HEK293T (cell line): ENCODE measurements around the gene ANK2.
A peak's percentile ranks its signal among the peaks of the same experiment; 100 is the strongest.

ENCODE experiments used
- CTCF ChIA-PET: fragments of 350-600 bp; formaldehyde crosslinking; extraction: SDS; loops from one replicate; lab custom pipeline; 2021; ENCODE audit warnings: antibody characterized with exemption, inconsistent platforms; lab: Yijun Ruan, JAX
- POLR2A ChIA-PET: fragments of 350-600 bp; formaldehyde crosslinking; extraction: SDS; loops from one replicate; lab custom pipeline; 2020; ENCODE audit warnings: antibody characterized with exemption, inconsistent platforms; lab: Yijun Ruan, JAX
- DNase-seq: peaks from one replicate; pipeline ENCODE4 v3.0.0; 2012; ENCODE audit warnings: mixed read lengths; ENCODE audit errors: extremely low spot score
- ARNT ChIP-seq: fragments of 450-650 bp; IDR thresholded peaks from 2 replicates; pipeline ENCODE4 v1.6.1; 2017; ENCODE audit warnings: mild to moderate bottlenecking
- BHLHE40 ChIP-seq: fragments of 450-650 bp; IDR thresholded peaks from 2 replicates; pipeline ENCODE4 v1.6.1; 2016; ENCODE audit warnings: mild to moderate bottlenecking, moderate library complexity, borderline replicate concordance
- CTBP1 ChIP-seq: fragments of 450-650 bp; IDR thresholded peaks from 2 replicates; pipeline ENCODE4 v1.6.1; 2016; ENCODE audit warnings: borderline replicate concordance
- ELF4 ChIP-seq: fragments of 450-650 bp; IDR thresholded peaks from 2 replicates; pipeline ENCODE4 v1.6.1; 2017; ENCODE audit warnings: antibody characterized with exemption
- FOXA1 ChIP-seq: fragments of 450-650 bp; IDR thresholded peaks from 2 replicates; pipeline ENCODE4 v1.6.1; 2016; ENCODE audit warnings: mild to moderate bottlenecking
- FOXK2 ChIP-seq: fragments of 450-650 bp; IDR thresholded peaks from 2 replicates; pipeline ENCODE4 v1.6.1; 2016; ENCODE audit warnings: mild to moderate bottlenecking
- FOXM1 ChIP-seq: fragments of 450-650 bp; IDR thresholded peaks from 2 replicates; pipeline ENCODE4 v1.6.1; 2017; ENCODE audit warnings: mild to moderate bottlenecking, borderline replicate concordance
- HDGF ChIP-seq: fragments of 450-650 bp; IDR thresholded peaks from 2 replicates; pipeline ENCODE4 v1.6.1; 2017; ENCODE audit warnings: antibody characterized with exemption, borderline replicate concordance
- L3MBTL2 ChIP-seq: fragments of 450-650 bp; conservative IDR thresholded peaks from 2 replicates; pipeline ENCODE4 v1.6.1; 2016; ENCODE audit warnings: mild to moderate bottlenecking
- LEF1 ChIP-seq: fragments of 450-650 bp; IDR thresholded peaks from 2 replicates; pipeline ENCODE4 v1.6.1; 2017; ENCODE audit warnings: mild to moderate bottlenecking, borderline replicate concordance
- NFRKB ChIP-seq: fragments of 450-650 bp; IDR thresholded peaks from 2 replicates; pipeline ENCODE4 v1.6.1; 2016; ENCODE audit warnings: mild to moderate bottlenecking, moderate library complexity
- SP1 ChIP-seq: fragments of 450-650 bp; IDR thresholded peaks from 2 replicates; pipeline ENCODE4 v1.6.1; 2017
- SUZ12 ChIP-seq: fragments of 450-650 bp; IDR thresholded peaks from 2 replicates; pipeline ENCODE4 v1.6.1; 2016; ENCODE audit warnings: mild to moderate bottlenecking
- TARDBP ChIP-seq: fragments of 450-650 bp; IDR thresholded peaks from 2 replicates; pipeline ENCODE4 v1.6.1; 2016
- ZNF384 ChIP-seq: fragments of 450-650 bp; IDR thresholded peaks from 2 replicates; pipeline ENCODE4 v1.6.1; 2016
- TF ChIP-seq, protein P1 (sequence below): fragments of 450-650 bp; IDR thresholded peaks from 2 replicates; pipeline ENCODE4 v1.6.1; 2016

Gene ANK2

GRCh38 chr4:113278324-113278934 lies 229.0 kb downstream of the ANK2 start:
- TF ChIP-seq CTBP1 (no peak), L3MBTL2 (peak; percentile 19; the same call in 1 of the 2 replicates)
- peak; percentile 78 for DNase-seq
- ChIA-PET POLR2A (no interaction called here), CTCF (interaction anchor here (0.5 to 1.3 kb wide), 3 partner anchors 11 to 163 kb away, joined by 3 to 5 read pairs (median 4); no protein-coding TSS in a partner anchor)

DNA sequence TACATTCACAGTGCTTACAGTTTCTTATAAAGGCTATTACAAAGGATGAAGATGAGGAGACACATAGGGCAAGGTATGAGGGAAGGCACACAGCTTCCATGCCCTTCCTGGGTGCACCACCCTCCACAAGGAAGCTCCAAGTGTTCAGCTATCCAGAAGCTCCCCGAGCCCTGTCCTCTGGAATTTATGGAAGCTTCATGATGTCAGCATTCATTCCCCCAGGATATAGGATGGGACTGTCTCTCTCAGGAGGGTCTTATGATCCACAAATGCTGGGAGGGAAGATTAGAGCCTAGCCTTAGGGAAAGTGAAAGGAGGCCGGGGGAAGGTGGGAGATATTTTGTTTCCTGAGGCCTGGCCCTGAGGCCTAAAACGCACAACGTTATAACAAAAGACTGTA lies 236.0 kb downstream of the ANK2 start:
- TF ChIP-seq CTBP1 (no peak), ARNT (no peak), TARDBP (no peak), ZNF384 (no peak), BHLHE40 (no peak), HDGF (no peak), FOXA1 (no peak), FOXK2 (no peak), ELF4 (no peak), SP1 (no peak), LEF1 (no peak), L3MBTL2 (no peak)
- TF ChIP-seq, protein P1, sequence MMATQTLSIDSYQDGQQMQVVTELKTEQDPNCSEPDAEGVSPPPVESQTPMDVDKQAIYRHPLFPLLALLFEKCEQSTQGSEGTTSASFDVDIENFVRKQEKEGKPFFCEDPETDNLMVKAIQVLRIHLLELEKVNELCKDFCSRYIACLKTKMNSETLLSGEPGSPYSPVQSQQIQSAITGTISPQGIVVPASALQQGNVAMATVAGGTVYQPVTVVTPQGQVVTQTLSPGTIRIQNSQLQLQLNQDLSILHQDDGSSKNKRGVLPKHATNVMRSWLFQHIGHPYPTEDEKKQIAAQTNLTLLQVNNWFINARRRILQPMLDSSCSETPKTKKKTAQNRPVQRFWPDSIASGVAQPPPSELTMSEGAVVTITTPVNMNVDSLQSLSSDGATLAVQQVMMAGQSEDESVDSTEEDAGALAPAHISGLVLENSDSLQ = no peak
- POLR2A ChIA-PET = no interaction called here
- CTCF ChIA-PET = no interaction called here
- DNase-seq = no peak

DNA sequence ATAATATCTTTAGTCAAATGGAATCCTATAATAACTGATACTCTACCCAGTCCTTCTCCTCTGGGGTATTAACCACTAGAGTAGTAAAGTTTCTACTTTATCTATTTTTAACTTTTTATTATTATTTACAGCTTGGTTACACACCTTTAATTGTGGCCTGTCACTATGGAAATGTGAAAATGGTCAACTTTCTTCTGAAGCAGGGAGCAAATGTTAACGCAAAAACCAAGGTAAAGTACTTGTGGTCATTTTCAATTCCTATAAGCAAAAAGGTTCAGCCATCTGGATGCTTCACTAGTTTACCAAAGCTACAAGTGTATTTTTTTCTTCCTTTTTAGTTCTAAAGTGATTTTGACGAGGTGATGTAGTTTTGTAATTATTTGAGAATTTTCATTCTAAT lies 238.8 kb downstream of the ANK2 start:
- TF ChIP-seq SUZ12 (no peak), LEF1 (no peak), L3MBTL2 (no peak), FOXM1 (no peak), CTBP1 (no peak), NFRKB (no peak), ZNF384 (no peak), FOXK2 (no peak), SP1 (no peak), TARDBP (no peak), ARNT (no peak), FOXA1 (no peak), HDGF (no peak), ELF4 (no peak), BHLHE40 (no peak)
- TF ChIP-seq, protein P1 = no peak
- DNase-seq = no peak
- ChIA-PET CTCF (no interaction called here), POLR2A (no interaction called here)

- no peak for DNase-seq
- CTCF ChIA-PET = no interaction called here
- TF ChIP-seq HDGF (no peak), CTBP1 (no peak), NFRKB (no peak), SUZ12 (no peak), ELF4 (no peak), FOXM1 (no peak), FOXA1 (no peak), SP1 (no peak), BHLHE40 (no peak), FOXK2 (no peak), ZNF384 (no peak), ARNT (no peak), LEF1 (no peak), TARDBP (no peak), L3MBTL2 (no peak)
- TF ChIP-seq, protein P1 = no peak
- POLR2A ChIA-PET = no interaction called here
Observed at GRCh38 chr4:113288696-113289095, 239.2 kb downstream of the ANK2 start.

GRCh38 chr4:113289766-113290165 lies 240.3 kb downstream of the ANK2 start:
- ChIA-PET POLR2A (no interaction called here), CTCF (interaction anchor here (0.7 kb wide), 1 partner anchor 11 kb away, joined by 3 read pairs; no protein-coding TSS in a partner anchor)
- TF ChIP-seq, protein P1 = no peak
- TF ChIP-seq ARNT (no peak), ZNF384 (no peak), BHLHE40 (no peak), SP1 (no peak), SUZ12 (no peak), ELF4 (no peak), L3MBTL2 (no peak), CTBP1 (no peak), HDGF (no peak), FOXM1 (no peak), LEF1 (no peak), FOXK2 (no peak), FOXA1 (no peak), NFRKB (no peak), TARDBP (no peak)
- no peak for DNase-seq

DNA sequence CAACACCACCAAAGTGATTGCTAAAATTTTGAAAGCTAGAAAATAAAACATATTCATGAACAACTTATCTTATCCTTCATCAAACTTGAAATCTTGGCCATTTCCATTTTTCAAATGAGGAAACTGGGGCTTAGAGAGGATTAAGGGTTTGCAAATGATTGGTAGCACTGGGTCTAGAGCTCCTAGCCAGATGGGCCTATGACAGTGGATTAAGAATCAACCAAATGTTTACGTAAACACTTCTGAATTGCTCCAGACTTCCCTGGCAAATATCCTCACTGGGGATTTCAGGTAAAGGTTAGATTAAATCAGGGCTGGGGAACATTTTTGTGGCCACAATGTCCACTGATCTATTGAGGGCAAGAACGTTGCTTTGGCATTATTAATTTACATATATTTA lies 241.2 kb downstream of the ANK2 start:
- DNase-seq = no peak
- POLR2A ChIA-PET = no interaction called here
- CTCF ChIA-PET = no interaction called here
- TF ChIP-seq TARDBP (no peak), NFRKB (no peak), SUZ12 (no peak), HDGF (no peak), ZNF384 (no peak), CTBP1 (no peak), FOXK2 (no peak), BHLHE40 (no peak), L3MBTL2 (no peak), LEF1 (no peak), FOXA1 (no peak), FOXM1 (no peak), SP1 (no peak)
- TF ChIP-seq, protein P1 = no peak
